Brain microvascular endothelial cell (primary cell): Measurements from ENCODE around the gene DCPS.
"Not testable (repeated sequence)": the region's sequence is repeated elsewhere in the genome, so short reads cannot be mapped to it uniquely, and the experiment has no call there.

Experiments
- DNase-seq: peaks from one replicate; pipeline ENCODE4 v3.0.0-alpha.2; 2020
- H3K27ac ChIP-seq: fragments of 250-450 bp; sonication (Bioruptor Pico); 2 replicates; pipeline ENCODE4 v1.5.1; 2020; ENCODE audit warnings: mild to moderate bottlenecking, moderate library complexity
- H3K27me3 ChIP-seq: fragments of 250-450 bp; sonication (Bioruptor Pico); replicated peaks from 2 replicates; pipeline ENCODE4 v1.5.1; 2020; ENCODE audit warnings: mild to moderate bottlenecking
- H3K36me3 ChIP-seq: fragments of 250-450 bp; sonication (Bioruptor Pico); replicated peaks from 2 replicates; pipeline ENCODE4 v1.5.1; 2020; ENCODE audit warnings: mild to moderate bottlenecking
- H3K4me3 ChIP-seq: 2 replicates; pipeline ENCODE4 v1.5.1; 2011; ENCODE audit warnings: low read depth, mild to moderate bottlenecking, control low read depth, low read length, moderate library complexity
- CTCF ChIP-seq: IDR thresholded peaks from 2 replicates; pipeline ENCODE4 v1.5.1; 2011; ENCODE audit warnings: low read depth, mild to moderate bottlenecking, moderate library complexity, low read length, control low read depth, inconsistent platforms; ENCODE audit errors: missing control alignments
- in situ Hi-C: cut with HindIII; loops from 2 replicates; pipeline ENCODE4 v1.10.0; 2017; ENCODE audit warnings: low sequenced_read_pairs, low pct_ligation_motif_present

Gene DCPS

GRCh38 chr11:126297004-126297403 is 6.9 kb upstream of the DCPS start:
- H3K27ac ChIP-seq, result no peak overlapping the region
- in situ Hi-C loops, result no loop called here
- no peak for TF ChIP-seq CTCF
- H3K4me3 ChIP-seq, result no peak overlapping the region
- H3K36me3 ChIP-seq, result peaks cover 17% of the 10 kb centered on the region
- no peaks in the 10 kb centered on the region for H3K27me3 ChIP-seq
- DNase-seq, result no peak

- in situ Hi-C loops, result no loop called here
Observed at GRCh38 chr11:126304457-126305075, 706 bp downstream of the DCPS start.

GRCh38 chr11:126305699-126306098 is 1.8 kb downstream of the DCPS start:
- Histone ChIP-seq H3K27ac (no peak overlapping the region), H3K4me3 (no peak overlapping the region), H3K36me3 (no peaks in the 10 kb centered on the region), H3K27me3 (no peaks in the 10 kb centered on the region)
- no peak for TF ChIP-seq CTCF
- DNase-seq, result no peak
- in situ Hi-C loops, result no loop called here

More at GRCh38 chr11:126304457-126305075, 706 bp downstream of the DCPS start:
- no peak for DNase-seq
- Histone ChIP-seq H3K4me3 (peak overlapping the region; percentile 84), H3K36me3 (no peaks in the 10 kb centered on the region), H3K27me3 (no peaks in the 10 kb centered on the region), H3K27ac (no peak overlapping the region)
- TF ChIP-seq CTCF, result no peak

GRCh38 chr11:126307706-126308105 is 3.8 kb downstream of the DCPS start:
- Histone ChIP-seq H3K27ac (no peak overlapping the region), H3K4me3 (no peak overlapping the region), H3K27me3 (no peaks in the 10 kb centered on the region), H3K36me3 (no peaks in the 10 kb centered on the region)
- peak; percentile 69 for TF ChIP-seq CTCF
- peak; percentile 40 for DNase-seq
- in situ Hi-C loops, result no loop called here

GRCh38 chr11:126308271-126308671 is 4.4 kb downstream of the DCPS start:
- Histone ChIP-seq H3K27me3 (no peaks in the 10 kb centered on the region), H3K27ac (no peak overlapping the region), H3K36me3 (no peaks in the 10 kb centered on the region), H3K4me3 (no peak overlapping the region)
- DNase-seq, result no peak
- in situ Hi-C loops, result no loop called here
- TF ChIP-seq CTCF, result no peak

GRCh38 chr11:126308771-126309170 is 4.9 kb downstream of the DCPS start:
- H3K4me3 ChIP-seq, H3K36me3 ChIP-seq, in situ Hi-C loops, DNase-seq, H3K27ac ChIP-seq, H3K27me3 ChIP-seq: not testable (repeated sequence)
